COLO829 (cell line): ENCODE measurements around the gene SLC22A23.

Experiments used
- DNase-seq: peaks from one replicate; pipeline ENCODE4 v3.0.0; 2012; ENCODE audit warnings: low spot score

Gene SLC22A23

GRCh38 chr6:3331971-3332370, 124.9 kb downstream of the SLC22A23 start:
- no peak for DNase-seq

- no peak for DNase-seq
Observed at GRCh38 chr6:3331494-3331893, 125.4 kb downstream of the SLC22A23 start.

GRCh38 chr6:3330199-3330598, 126.7 kb downstream of the SLC22A23 start:
- no peak for DNase-seq

- DNase-seq: no peak
Observed at GRCh38 chr6:3329393-3330051, 127.3 kb downstream of the SLC22A23 start.

- no peak for DNase-seq
Observed at GRCh38 chr6:3328796-3329195, 128.1 kb downstream of the SLC22A23 start.

- peak; percentile 94 for DNase-seq
Observed at GRCh38 chr6:3328145-3328544, 128.7 kb downstream of the SLC22A23 start.

GRCh38 chr6:3327403-3327802, 129.4 kb downstream of the SLC22A23 start:
- no peak for DNase-seq

GRCh38 chr6:3326981-3327380, 129.9 kb downstream of the SLC22A23 start:
- no peak for DNase-seq

- no peak for DNase-seq
Observed at GRCh38 chr6:3326184-3326971, 130.5 kb downstream of the SLC22A23 start.

- peak; percentile 68 for DNase-seq
Observed at GRCh38 chr6:3325210-3325609, 131.6 kb downstream of the SLC22A23 start.

- peak; percentile 98 for DNase-seq
Observed at GRCh38 chr6:3324262-3324942, 132.4 kb downstream of the SLC22A23 start.

GRCh38 chr6:3323696-3324261, 133.1 kb downstream of the SLC22A23 start:
- DNase-seq: no peak

GRCh38 chr6:3323148-3323547, 133.7 kb downstream of the SLC22A23 start:
- no peak for DNase-seq

GRCh38 chr6:3322366-3322890, 134.4 kb downstream of the SLC22A23 start:
- no peak for DNase-seq

- no peak for DNase-seq
Observed at GRCh38 chr6:3321875-3322274, 135.0 kb downstream of the SLC22A23 start.

GRCh38 chr6:3321042-3321441, 135.8 kb downstream of the SLC22A23 start:
- DNase-seq: no peak

- DNase-seq: no peak
Observed at GRCh38 chr6:3320238-3320811, 136.5 kb downstream of the SLC22A23 start.

GRCh38 chr6:3319610-3320200, 137.1 kb downstream of the SLC22A23 start:
- DNase-seq: no peak

- no peak for DNase-seq
Observed at GRCh38 chr6:3318821-3319540, 137.9 kb downstream of the SLC22A23 start.

GRCh38 chr6:3318226-3318625, 138.6 kb downstream of the SLC22A23 start:
- DNase-seq: no peak

GRCh38 chr6:3317741-3318211, 139.1 kb downstream of the SLC22A23 start:
- no peak for DNase-seq
